ENCODE data around the gene MUC12.

- TF ChIP-seq, protein P1, sequence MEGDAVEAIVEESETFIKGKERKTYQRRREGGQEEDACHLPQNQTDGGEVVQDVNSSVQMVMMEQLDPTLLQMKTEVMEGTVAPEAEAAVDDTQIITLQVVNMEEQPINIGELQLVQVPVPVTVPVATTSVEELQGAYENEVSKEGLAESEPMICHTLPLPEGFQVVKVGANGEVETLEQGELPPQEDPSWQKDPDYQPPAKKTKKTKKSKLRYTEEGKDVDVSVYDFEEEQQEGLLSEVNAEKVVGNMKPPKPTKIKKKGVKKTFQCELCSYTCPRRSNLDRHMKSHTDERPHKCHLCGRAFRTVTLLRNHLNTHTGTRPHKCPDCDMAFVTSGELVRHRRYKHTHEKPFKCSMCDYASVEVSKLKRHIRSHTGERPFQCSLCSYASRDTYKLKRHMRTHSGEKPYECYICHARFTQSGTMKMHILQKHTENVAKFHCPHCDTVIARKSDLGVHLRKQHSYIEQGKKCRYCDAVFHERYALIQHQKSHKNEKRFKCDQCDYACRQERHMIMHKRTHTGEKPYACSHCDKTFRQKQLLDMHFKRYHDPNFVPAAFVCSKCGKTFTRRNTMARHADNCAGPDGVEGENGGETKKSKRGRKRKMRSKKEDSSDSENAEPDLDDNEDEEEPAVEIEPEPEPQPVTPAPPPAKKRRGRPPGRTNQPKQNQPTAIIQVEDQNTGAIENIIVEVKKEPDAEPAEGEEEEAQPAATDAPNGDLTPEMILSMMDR (IDR thresholded peaks at IDR 0.05 in 4 of 5, conservative IDR thresholded peaks at IDR 0.05 in 1 of 5), result no peak
- TF ChIP-seq POLR2A (IDR thresholded peaks at IDR 0.05), result no peak
Observed at GRCh38 chr7:101059620-101059942, 90.2 kb downstream of the MUC12 start.

All from gastrocnemius medialis (tissue), 4 donors.